Left colon (tissue), 2 donors: ENCODE data around the gene AVPR1B. TPM values are rescaled to one million over a fixed set of nuclear protein-coding genes. Genes with fewer than 3 reads are reported as not detected.
"Not testable (repeated sequence)": the region's sequence is repeated elsewhere in the genome, so short reads cannot be mapped to it uniquely, and the experiment has no call there.

Experiments used
- ATAC-seq: fragments of 200-7000 bp; cut with Tn5 transposase; one replicate; pipeline ENCODE4 v1.9.1; 2020; ENCODE audit warnings: mild to moderate bottlenecking, moderate library complexity
- DNase-seq, 2 donors: peaks; one replicate each; pipeline ENCODE4 v3.0.0-alpha.2; 2020
- intact Hi-C, 2 donors: fragments of 100-400 bp; cut with DNase I in 1 of 2; cut with micrococcal nuclease in 1 of 2; formaldehyde crosslinking; loops; one replicate each; pipeline versions ENCODE4 v1.11.2 to v1.14.0; 2022; cut with DNase I, micrococcal nuclease
- total RNA-seq, 2 donors: library from RNA; stranded (reverse); fragmentation: NEBNext Ultra II Directional; extraction: Animal tissue kit (Norgen Biotek cat#: 25700); gene quantifications; one replicate each; pipeline ENCODE4 v1.2.1, GENCODE V29; 2021
- donor health status: DM: no; HTN: no; CAD: no.
- donor health status: DM: yes; HTN: yes; CAD: no.

Gene AVPR1B
- total RNA-seq, 2 donors from 2014 or later, result 0.61 to 0.89 TPM

DNA sequence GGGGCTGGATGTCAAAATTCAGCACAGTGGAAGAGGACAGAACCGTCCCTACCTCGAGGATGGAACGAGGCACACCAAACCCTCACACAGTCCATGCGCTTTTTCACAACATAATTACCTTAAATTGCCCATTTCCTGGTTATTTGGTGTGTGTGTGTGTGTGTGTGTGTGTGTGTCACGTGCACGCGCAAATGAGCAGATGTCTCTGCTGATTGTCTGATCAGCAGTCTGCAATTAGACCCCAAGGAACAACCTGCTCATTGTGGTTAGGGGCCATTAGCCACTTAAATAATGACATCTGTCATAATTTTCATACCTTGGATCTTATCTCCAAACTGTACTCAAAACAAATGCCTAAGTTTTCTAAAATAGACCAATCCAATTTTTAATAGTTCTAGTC lies 23.2 kb downstream of the AVPR1B start:
- intact Hi-C loops, result no loop called here
- ATAC-seq (no peak), DNase-seq (no peak)

DNA sequence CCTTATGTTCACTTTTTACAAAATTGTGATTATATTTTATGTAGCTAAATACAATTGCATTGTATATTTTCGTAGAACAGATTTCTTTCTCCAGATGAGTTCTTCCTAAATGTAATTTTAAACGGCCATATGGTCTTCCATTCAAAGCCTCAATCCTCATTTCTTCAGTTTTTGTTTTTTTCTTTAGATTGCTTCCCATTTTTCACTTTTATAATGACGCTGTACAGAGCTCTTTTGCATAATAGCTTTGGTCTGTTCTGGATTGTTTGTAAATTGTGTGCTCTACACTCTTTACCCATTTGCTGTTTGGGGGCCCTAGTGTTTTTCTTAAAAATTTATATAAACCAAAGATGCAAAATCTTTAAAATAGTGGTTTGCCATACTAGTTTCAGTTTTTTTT lies 27.8 kb downstream of the AVPR1B start:
- intact Hi-C loops, result no loop called here
- no peak for DNase-seq
- no peak for ATAC-seq

DNA sequence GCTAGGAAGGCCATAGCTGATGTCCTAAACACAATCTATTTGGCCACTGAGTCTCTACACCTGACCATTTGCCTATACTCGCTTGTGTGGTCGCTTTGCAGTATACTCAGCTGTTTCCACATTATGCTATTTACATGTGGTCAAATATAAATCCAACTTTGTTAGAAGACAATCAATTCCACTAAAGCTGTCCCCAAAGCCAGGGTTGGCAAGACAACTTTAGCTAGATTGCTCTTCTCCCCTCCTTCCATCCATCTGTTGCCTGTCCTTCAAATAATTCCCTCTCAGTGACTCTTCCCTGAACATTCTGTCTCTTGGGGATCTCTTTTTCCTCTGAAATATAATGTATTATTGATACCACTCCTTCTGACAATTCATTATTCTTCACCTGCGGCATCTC lies 30.1 kb downstream of the AVPR1B start:
- DNase-seq, result no peak
- intact Hi-C loops, result no loop called here
- ATAC-seq, result no peak

DNA sequence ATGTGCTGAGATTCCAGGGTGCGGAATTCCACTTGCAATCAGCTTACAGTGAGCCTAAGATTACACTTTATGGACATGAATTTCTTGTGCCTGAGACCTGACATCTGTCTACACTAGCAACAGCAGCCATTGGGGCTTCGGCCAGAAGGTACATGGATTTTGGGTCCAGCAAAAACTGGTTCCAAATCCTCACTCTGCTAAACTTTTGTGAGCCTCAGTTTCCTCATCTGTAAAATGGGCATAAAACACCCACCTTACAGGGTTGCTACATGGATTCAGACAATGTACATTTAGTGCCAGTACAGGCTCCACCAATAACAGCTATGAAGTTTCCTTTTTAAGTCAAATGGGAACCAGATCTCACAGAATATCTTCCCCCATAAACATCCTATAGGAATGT lies 33.4 kb downstream of the AVPR1B start:
- DNase-seq (no peak), ATAC-seq (no peak)
- intact Hi-C loops, result no loop called here

DNA sequence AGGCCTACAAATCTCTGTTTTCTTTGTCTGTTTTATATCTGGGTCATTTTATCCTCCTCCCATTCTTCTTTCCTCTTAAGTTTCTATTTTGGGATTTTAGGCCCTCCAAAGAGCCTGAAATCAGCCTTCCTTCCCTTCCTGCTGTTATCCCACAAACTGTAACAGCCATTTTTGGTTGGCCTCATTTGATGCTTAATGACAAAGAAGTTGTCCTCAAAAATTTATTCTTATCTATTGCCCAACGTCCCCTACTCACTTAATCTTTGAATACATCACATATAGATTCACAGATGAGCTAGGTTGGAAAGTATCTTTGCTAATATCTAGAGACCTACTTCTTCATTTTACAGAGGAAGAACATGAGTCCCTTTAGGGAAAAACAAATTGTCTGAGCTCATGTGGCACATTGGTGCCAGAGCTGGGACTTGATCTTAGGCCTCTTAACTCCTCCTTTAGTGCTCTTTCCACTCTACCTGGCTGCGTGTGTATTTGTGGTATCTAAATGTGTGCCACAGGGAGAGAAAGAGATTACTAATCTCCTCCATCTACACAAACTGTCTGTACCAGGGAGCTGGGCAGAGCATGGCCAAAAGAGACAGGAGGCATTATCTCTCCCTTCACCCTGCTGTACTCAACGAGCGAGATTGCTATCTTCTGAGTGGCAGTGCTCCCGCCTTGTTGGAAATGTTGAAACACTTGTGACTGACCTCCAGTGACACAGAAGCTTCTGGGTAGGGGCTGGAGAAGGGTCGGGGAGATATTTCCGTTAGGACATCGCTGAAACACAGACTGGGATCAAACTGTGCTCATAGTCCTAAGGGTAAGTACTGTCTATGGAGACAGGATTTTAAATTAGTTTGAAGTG lies 34.1 kb downstream of the AVPR1B start:
- intact Hi-C loops, result no loop called here
- ATAC-seq (no peak), DNase-seq (no peak)

DNA sequence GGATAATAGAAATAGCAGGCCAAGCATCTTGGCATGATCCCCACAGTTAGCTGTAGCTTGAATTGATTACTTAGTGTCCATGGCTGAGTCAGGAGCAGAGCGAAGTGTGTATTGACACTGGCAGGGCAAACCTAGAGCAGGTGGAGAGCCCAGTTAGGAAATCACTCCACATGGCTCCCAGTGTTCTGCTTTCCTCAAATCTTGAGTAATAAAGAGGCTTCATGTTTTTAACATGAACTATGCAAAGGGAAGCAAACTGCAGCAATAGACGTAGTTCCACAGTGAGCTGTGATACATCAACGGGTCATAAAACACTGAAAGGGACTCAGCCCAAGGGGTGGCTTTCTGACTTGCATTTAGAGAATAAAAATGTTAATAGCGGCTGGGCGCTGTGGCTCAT lies 35.3 kb downstream of the AVPR1B start:
- ATAC-seq, result no peak
- intact Hi-C loops, result no loop called here
- DNase-seq, result no peak

DNA sequence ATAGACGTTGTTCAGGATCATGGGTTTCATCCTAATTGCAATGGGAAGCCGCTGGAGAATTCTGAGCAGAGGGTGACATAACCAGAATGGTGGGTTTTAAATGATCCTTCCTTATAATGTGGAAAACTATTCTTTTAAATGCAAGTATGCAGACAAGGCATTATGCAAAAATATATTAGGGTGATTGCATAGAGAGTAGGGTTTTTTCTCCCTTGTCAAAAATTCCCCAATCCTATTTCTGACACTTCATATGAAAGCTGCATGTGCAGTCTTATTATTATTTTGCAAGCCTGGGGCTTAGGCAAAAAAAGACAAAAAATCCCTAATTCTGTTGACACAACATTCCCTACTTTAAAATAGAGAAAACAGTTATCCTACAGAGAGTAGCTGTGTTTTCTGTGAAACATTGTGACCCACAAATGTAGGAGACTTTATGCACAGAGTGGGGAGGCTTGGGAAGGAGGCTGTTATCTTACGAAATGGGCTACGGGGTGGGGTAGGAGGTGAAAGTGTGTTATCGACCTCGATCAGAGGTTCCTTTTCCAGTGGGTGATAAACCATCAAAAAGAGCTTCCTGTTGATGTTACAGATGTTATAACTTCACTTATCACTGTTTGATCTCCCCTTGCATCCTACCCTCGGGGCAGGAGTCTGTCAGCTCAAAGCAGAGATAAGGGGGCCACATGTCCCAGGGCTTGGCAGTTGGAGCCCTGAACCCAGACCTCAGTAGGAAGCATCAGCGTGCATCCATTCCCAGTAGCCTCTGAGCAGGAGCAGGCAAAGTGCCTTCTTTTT lies 37.0 kb downstream of the AVPR1B start:
- ATAC-seq (no peak), DNase-seq (no peak)
- intact Hi-C loops, result no loop called here

DNA sequence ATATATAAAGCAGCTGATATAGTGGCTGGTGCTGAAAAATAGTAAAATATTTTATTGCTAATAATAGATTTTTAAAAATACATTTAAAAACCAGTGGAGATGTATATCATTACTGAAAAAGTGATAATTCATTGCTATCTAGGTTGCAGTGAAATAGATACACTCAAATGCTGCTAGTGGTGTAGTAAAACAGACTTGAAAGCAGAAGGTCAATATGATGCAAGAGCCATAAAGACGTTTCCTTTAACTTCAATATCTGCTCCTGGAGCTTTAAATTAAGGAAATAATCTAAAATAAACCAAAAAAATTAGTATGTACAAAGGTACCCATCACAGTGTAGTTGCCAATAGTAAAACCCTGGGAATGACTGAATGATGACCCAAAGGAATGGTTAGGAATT lies 38.1 kb downstream of the AVPR1B start:
- intact Hi-C loops, result no loop called here
- DNase-seq (no peak), ATAC-seq (no peak)

DNA sequence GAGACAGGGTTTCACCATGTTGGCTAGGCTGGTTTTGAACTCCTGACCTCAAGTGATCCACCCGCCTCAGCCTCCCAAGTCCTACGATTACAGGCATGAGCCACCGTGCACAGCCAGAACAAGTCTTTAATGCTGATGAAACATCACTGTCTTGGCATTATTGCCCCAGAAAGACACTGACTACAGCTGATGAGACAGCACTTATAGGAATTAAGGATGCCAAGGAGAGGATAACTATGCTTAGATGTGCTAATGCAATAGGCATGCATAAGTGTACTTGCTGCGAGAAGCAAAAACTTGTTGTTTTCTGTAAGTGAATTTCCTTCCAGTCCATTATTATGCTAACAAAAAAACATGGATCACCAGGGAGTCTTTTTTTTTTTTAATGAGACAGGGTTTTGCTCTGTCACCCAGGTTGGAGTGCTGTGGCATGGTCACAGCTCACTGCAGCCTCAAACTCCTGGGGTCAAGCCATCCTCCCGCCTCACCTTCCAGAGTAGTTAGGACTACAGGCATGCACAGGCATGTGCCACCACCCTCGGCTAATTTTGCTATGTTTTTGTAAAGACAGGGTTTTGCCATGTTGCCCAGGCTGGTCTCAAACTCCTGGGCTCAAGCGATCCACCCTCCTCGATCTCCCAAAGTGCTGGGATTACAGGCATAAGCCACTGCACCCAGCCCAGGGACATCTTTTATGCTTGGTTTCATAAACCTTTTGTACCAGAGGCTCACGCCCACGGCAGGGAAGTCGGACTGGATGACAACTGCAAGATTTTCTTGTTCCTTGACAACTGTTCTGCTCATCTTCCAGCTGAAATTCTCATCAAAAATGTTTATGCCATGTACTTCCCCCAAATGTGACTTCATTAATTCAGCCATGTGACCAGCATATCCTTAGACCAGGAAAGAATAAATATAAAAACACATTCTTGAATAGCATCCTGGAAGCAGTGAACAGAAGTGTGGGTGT lies 41.1 kb downstream of the AVPR1B start:
- ATAC-seq (no peak), DNase-seq (no peak)

DNA sequence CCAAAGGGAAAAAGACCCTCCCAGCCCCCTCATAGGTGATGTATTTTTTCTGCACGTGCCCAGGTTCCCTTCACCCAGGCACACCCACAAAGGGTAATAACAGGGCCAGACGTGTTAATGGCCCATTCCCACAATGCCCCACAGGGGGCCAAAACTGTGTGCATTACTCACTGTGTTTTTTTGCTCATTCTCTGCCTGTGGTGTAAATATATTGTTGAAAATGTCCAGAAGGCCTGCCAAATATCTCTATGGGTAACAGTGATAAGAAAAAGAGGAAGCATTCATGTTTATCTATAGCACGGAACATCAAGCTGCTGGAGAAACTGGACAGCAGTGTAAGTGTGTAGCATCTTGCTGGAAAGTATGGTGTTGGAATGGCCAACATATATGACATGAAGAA lies 42.3 kb downstream of the AVPR1B start:
- intact Hi-C loops, result no loop called here
- ATAC-seq, result no peak
- no peak for DNase-seq

More for the DNA sequence above, 41.1 kb downstream of the AVPR1B start:
- intact Hi-C loops, result no loop called here

DNA sequence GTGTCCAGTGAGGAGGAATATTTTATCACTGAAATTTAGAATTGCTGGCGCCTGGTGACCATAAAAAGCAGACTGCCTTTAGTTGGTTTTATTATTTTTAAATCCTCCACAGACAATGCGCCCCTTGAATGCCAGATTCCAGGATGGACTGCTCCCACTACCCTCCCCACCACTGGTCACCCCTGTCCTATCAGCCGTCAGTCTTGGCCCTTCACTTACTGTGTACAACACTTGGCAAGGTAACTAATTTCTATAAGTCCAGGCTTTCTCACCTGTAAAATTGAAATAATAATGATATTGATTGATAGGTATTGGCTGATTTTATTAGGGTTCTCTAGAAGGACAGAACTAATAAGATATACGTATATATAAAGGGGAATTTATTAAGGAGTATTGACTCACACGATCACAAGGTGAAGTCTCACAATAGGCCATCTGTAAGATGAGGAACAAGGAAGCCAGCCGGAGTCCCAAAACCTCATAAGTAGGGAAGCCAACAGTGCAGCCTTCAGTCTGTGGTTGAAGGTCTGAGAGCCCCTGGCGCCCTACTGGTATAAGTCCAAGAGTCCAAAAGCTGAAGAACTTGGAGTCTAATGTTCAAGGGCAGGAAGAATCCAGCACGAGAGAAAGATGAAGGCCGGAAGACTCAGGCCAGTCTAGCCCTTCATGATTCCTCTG lies 46.4 kb downstream of the AVPR1B start:
- ATAC-seq (no peak), DNase-seq (no peak)
- intact Hi-C loops, result no loop called here

DNA sequence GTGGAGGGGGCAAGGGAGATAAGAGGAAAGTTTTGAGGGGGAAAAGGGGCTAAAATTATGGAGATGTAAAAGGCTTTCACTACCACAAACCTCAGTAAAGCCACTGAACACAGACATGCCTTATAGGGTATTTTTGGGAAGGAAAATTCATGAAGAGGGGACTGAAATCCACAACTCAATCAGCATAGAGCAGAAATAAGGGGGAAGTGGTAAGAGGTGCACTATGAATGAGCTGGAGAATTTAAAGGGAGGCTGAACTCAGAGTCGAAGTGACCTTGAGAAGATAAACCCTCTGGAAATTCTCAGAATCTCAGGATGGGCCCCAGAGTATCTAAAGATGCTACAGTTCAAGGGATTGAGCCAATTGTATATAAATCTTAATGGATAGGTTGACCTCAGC lies 48.9 kb downstream of the AVPR1B start:
- DNase-seq, result no peak
- ATAC-seq, result no peak
- intact Hi-C loops, result no loop called here

DNA sequence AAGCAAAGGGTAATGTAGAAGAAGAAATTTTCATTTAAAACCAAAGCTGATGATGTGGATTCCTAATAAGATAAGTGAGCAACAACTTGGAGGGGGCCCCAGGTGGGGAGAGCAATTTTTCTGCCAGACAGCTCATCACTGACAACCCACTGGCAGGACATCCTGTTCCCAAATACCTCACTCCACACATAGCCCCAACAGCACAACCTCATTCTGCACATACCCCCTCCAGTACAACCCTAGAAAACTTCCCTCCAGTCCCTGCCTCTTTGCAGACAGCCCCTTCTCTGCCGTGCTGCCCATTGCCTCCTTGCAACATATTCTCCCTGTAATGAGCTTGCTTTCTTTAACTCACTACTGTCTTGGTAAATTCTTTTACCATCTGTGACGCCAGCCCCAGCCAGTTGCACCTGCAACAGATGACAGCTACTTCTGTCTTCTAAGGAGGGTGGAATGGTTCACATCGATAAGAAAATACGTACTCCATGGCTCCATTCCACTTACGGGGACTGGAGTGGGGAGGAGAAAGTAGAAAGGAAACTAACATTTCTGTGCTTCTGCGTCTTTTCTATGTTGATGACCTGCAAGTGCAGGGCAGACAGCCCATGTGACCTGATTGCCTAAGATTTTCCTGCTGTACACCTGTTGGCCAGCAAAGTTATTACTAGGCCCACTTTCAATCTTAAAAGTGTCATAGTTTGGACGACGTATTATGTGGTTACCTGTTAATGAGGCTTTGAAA lies 49.5 kb downstream of the AVPR1B start:
- DNase-seq (no peak), ATAC-seq (no peak)
- intact Hi-C loops, result no loop called here

DNA sequence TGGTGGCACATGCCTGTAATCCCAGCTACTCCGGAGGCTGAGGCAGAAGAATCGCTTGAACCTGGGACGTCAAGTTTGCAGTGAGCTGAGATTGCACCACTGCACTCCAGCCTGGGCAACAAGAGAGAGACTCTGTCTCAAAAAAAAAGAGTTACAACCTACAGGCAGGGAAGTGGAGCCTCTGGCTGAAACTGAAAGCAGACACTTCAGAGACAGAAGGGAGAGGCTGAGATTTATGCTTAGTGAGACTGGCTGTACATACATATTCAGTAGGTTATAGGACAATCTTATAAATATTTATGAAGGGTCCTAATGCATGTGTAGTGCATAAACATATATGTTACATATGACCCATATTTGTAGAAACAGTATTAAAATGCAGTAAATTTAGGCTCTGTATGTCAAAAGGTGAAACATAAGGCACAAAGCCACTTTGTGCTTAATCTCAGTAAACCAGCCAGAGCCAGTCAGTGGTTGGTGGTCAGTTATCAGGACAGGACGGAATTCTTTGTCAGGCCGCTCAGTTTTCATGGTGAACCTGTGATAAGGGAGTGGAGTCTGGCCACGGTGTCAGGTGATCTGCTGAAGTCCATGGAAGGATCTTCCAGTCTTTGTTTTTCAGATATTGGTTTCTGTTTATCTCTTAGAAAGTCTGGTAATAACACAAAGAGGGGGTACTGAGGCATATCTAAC lies 50.6 kb downstream of the AVPR1B start:
- ATAC-seq, result no peak
- no peak for DNase-seq
- intact Hi-C loops, result no loop called here

DNA sequence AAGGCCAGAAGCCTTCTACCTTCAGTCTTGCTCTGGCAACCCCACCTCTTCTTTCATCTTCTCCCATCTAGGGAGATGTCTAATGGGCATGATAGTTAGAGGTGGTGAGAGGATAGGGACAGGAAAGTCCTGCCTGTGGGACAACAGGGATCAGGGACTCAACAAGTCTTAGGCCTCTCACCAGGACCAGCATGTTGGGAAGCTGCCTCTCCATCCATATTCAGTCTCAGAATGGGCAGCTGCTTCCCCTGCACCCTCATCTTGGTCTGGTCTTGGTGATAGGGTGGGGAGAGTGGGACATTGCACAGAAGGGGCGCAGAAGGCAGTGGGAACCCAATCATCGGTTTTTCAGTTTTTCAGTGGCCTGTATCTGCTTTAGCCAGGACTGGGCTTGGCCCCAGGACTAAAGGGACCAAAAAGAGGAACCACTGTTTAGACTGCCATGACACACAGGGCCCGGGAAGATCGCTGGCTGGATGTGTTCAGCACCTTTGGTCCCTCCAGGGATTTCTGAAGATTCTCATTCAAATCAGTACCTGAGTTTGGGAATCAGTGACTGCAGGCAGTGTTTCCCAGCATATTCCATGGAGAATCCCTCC lies 51.5 kb downstream of the AVPR1B start:
- DNase-seq, result no peak
- intact Hi-C loops, result no loop called here
- ATAC-seq, result no peak

DNA sequence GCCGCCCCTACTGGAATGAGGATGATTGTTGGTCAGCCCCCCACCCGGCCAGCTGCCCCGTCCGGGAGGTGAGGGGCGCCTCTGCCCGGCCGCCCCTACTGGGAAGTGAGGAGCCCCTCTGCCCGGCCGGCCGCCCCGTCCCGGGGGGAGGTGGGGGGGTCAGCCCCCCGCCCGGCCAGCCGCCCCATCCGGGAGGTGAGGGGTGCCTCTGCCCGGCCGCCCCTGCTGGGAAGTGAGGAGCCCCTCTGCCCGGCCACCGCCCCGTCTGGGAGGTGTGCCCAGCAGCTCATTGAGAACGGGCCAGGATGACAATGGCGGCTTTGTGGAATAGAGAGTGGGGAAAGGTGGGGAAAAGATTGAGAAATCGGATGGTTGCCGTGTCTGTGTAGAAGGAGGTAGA lies 52.7 kb downstream of the AVPR1B start:
- DNase-seq, ATAC-seq, intact Hi-C loops: not testable (repeated sequence)

DNA sequence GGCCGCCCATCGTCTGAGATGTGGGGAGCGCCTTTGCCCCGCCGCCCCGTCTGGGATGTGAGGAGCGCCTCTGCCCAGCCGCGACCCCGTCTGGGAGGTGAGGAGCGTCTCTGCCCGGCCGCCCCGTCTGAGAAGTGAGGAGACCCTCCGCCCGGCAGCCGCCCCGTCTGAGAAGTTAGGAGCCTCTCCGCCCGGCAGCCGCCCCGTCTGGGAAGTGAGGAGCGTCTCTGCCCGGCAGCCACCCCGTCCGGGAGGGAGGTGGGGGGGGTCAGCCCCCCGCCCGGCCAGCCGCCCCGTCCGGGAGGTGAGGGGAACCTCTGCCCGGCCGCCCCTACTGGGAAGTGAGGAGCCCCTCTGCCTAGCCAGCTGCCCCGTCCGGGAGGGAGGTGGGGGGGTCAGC lies 53.2 kb downstream of the AVPR1B start:
- intact Hi-C loops, ATAC-seq, DNase-seq: not testable (repeated sequence)
